Esophagus squamous epithelium (tissue), 4 donors: ENCODE measurements around the gene CGB2.

Source experiments
- CTCF ChIP-seq, 6 experiments: fragments of 450-650 bp in 4 of 6; fragments of 200-600 bp in 2 of 6; sonication (generic) in 2 of 6; IDR thresholded peaks; one replicate each; pipeline ENCODE4 v1.5.1; 2016 to 2019; ENCODE audit warnings: antibody characterized with exemption in 6 of 6, mild to moderate bottlenecking in 4 of 6, moderate library complexity in 4 of 6
- POLR2A ChIP-seq, 4 donors: fragments of 450-650 bp; IDR thresholded peaks; one replicate each; pipeline ENCODE4 v1.6.1; 2017; ENCODE audit warnings: antibody characterized with exemption in 4 of 4, mild to moderate bottlenecking in 4 of 4, moderate library complexity in 3 of 4

DNA sequence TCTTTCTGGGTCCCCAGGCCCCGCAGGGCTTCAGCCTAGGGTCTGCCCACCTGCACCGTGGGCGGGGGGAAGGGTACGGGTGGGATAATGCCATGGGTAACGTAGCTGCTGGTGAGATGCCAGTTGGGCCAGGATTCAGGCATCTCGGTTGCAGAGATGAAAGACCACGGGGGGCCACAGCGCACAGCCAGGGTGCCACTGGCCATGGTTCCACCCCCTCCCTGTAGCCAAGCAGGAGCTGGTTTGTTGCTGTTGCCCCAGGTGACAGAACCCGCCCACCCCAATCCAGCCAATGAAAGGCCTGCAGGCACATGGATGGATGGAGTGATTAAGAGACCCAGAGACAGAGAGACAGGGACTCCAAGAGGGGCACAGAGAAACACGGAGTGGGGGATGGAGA is 26.9 kb downstream of the CGB2 start:
- TF ChIP-seq CTCF (IDR thresholded peaks at IDR 0.05) = no peak
- TF ChIP-seq POLR2A (IDR thresholded peaks at IDR 0.05) = no peak
